SKM-1 (cell line): ENCODE measurements around the gene SMAD2.
"Not testable (repeated sequence)": the region's sequence is repeated elsewhere in the genome, so short reads cannot be mapped to it uniquely, and the experiment has no call there.

Source experiments
- DNase-seq: peaks from one replicate; lab custom pipeline; 2025; ENCODE audit not compliant: unreplicated experiment; lab: John Stamatoyannopoulos, UW

The SMAD2 gene

GRCh38 chr18:47846431-47846830 is 84.0 kb downstream of the SMAD2 start:
- DNase-seq, result no peak

- no peak for DNase-seq
These were observed 85.5 kb downstream of the SMAD2 start for GRCh38 chr18:47844828-47845498.

GRCh38 chr18:47842836-47843235 is 87.6 kb downstream of the SMAD2 start:
- no peak for DNase-seq

GRCh38 chr18:47838396-47838795 is 92.1 kb downstream of the SMAD2 start:
- DNase-seq, result no peak

- DNase-seq, result no peak
These were observed 98.1 kb downstream of the SMAD2 start for GRCh38 chr18:47832348-47832747.

GRCh38 chr18:47831351-47831750 is 99.1 kb downstream of the SMAD2 start:
- DNase-seq, result no peak

- DNase-seq, result no peak
These were observed 99.7 kb downstream of the SMAD2 start for GRCh38 chr18:47830772-47831171.

GRCh38 chr18:47829831-47830230 is 100.6 kb downstream of the SMAD2 start:
- no peak for DNase-seq

- DNase-seq, result not testable (repeated sequence)
These were observed 102.4 kb downstream of the SMAD2 start for GRCh38 chr18:47828031-47828430.

- DNase-seq, result no peak
These were observed 104.0 kb downstream of the SMAD2 start for GRCh38 chr18:47826157-47827074.

GRCh38 chr18:47821314-47821713 is 109.1 kb downstream of the SMAD2 start:
- no peak for DNase-seq

GRCh38 chr18:47817795-47818077 is 112.7 kb downstream of the SMAD2 start:
- DNase-seq, result no peak

- no peak for DNase-seq
These were observed 113.3 kb downstream of the SMAD2 start for GRCh38 chr18:47817017-47817794.

- no peak for DNase-seq
These were observed 114.8 kb downstream of the SMAD2 start for GRCh38 chr18:47815486-47816270.

- no peak for DNase-seq
These were observed 121.0 kb downstream of the SMAD2 start for GRCh38 chr18:47809420-47809819.

- no peak for DNase-seq
These were observed 127.7 kb downstream of the SMAD2 start for GRCh38 chr18:47802802-47803201.

- no peak for DNase-seq
These were observed 128.6 kb downstream of the SMAD2 start for GRCh38 chr18:47801817-47802216.

- no peak for DNase-seq
These were observed 129.7 kb downstream of the SMAD2 start for GRCh38 chr18:47800756-47801155.

GRCh38 chr18:47800248-47800647 is 130.2 kb downstream of the SMAD2 start:
- DNase-seq, result no peak

- no peak for DNase-seq
These were observed 131.1 kb downstream of the SMAD2 start for GRCh38 chr18:47799376-47799775.

- DNase-seq, result no peak
These were observed 132.1 kb downstream of the SMAD2 start for GRCh38 chr18:47798366-47798765.
